HG03097 (cell line): ENCODE results near the gene NR2F6.
A peak's percentile ranks its signal among the peaks of the same experiment; 100 is the strongest.

Source experiments
- ATAC-seq: cut with Tn5 transposase; IDR thresholded peaks from one replicate; pipeline ENCODE4 v1.9.1; 2021; ENCODE audit not compliant: unreplicated experiment, low FRiP score

NR2F6 gene

DNA sequence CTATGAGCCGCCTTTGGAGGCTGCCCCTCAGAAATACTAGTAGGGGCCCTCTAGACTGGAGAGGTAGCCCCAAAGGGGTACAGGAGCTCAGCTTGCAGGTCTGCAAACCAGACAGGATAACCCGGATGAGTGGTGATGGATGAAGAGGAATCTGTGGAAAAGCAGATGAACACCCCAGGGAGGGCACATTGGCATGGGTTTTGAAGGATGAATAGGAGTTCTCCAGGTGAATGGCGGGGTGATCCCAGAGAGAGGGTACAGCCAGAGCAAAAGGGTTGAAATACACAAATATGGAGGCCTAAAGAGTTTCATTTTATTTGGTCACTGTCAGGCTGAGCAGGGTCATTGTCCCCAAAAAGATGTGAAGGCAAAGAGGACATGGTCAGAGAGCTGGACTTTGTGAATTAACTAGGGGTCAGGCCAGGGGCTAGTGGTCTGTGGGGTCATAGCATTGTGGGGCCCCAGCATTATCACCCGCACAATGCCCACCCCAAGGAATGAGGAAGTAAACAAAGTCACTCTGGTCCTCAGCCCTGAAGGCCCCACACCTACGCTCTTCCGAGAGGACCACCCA lies 4.8 kb downstream of the NR2F6 start:
- ATAC-seq: no peak

DNA sequence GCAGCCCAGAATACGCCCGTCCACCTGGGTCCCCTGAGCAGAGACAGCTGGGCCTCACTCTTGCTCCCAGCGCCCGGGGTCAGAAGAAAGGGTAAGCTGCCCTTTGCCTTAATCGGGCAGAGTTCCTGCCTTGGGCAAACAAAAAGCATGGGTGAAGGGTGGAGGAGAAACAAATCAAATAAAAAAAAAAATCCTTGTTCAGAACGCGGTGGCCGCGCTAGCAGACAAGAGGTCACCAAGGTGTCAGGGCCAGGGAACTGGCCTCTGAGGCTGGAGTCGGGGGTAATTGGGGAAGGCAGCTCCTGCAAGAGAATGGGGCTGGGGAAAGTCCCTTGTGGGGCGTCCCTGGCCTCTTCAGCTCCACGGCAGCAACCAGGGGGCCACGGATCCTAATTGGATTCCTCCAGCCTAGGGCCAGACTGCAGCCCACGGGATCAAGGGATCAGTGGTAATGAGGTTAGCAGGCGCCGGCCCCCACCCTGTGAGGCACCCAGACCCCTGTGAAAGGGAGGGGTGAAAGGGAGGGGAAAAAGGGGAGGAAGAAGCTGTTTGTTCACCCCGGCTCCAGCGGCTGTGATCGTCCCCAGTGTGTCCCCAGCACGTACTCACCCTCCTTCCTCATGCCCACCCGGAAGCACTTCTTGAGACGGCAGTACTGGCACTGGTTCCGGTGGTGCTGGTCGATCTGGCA lies 5.5 kb downstream of the NR2F6 start:
- ATAC-seq: no peak

DNA sequence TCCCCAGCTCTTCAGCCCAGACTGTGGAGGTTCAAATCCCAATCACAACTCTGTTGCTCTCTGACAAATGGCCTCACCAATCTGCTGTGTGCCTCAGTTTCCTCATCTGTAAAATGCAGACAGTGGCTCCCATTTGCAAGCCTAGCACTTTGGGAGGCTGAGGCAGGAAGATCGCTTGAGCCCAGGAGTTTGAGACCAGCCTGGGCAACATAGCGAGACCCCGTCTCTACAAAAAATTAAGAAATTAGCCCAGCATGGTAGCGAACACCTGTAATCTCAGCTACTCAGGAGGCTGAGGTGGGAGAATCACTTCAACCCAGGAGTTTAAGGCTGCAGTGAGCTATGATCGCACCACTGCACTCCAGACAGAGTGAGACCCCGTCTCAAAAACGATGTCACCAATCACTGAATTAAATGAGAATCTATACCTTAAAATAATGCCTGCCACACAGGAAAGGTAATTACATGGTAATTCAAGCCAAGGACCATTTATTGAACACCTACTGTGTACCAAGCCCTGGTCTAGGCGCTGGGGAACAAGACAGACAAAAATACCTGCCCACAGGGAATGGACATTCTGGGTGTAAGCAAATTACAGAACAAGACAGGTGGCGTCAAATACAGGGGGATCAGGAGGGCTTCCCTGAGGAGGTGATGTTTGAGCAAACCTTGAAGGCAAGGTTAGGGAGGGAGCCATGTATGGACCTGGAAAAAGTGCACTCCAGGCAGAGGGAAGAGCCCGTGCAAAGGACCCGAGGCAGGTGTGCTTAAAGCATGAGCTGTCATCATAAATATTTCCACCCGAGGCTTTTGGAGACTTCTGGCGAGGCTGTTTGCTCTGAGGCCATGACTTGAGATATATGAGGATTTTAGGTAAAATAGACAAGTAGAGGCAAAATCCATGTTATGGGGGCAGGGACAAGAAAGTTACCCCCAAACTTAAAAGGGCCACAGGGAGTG lies 7.7 kb downstream of the NR2F6 start:
- no peak for ATAC-seq

DNA sequence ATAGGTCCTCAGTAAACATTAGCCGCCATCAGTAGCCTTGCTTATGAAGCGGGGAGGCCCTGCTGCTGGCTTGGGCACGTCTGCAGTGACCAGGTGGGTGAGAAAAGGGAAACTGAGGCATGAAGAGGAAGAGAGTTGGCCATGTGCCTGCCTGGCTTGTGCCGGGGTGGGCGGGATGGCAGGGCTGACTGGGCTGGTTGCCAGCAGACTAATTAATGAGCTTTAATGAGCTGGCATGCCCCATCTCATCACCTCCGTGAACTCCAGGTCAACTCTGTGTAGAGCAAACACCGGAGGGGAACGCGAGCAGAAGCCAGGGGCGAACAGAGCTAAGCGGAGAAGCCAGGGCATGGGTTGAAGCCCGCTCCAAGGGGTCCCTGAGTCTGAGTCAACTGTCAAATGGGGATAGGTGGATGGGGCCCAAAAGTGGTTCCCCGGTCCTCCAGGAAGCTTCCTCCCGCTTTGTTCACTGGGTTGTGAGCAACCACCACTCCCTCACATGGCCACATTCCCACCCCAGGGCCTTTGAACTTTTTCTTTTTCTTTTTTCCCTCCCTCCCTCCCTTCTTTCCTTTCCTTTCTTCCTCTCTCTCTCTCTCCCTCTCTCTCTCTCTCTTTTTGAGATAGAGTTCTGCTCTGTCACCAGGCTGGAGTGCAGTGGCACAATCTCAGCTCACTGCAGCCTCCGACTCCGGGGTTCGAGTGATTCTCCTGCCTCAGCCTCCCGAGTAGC lies 8.7 kb downstream of the NR2F6 start:
- no peak for ATAC-seq

DNA sequence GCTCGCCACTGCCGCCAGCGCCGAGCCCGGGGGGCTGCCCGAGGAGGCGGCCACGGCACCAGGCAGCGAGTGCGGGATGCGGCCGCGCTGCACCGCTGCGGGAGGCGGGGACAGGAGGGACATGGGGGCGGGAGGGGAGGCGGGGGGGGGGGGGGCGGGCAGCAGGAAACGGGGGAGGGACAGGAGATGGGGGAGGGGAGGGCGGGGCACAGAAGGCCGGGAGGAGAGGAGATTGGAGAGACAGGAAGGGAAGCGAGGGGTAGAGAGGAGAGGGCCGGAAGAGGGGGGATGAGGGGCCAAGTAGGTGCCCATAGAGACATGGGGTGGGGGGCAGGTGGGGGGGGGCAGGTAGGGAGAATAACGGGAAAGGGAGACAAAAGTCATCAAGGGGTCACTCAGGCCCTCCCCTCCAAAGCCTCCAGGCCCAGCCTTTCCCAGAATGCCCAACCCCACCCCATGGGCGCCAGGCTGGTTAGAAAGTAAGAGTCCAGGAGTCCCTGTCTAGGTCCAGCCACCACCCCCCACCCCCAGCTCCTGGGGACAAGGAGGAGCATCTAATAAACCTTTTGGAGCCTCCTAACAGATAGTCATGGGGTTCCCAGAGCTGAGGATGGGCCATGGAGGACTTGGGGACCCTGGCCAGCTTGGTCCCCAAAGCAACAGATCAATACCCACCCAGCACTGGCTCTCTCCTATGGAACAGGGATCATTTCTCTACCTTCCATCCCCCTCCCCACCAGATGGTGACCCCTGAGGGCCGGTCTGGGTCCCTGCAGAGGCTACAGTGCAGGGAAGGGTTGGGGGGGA lies 9.5 kb downstream of the NR2F6 start:
- ATAC-seq: no peak

DNA sequence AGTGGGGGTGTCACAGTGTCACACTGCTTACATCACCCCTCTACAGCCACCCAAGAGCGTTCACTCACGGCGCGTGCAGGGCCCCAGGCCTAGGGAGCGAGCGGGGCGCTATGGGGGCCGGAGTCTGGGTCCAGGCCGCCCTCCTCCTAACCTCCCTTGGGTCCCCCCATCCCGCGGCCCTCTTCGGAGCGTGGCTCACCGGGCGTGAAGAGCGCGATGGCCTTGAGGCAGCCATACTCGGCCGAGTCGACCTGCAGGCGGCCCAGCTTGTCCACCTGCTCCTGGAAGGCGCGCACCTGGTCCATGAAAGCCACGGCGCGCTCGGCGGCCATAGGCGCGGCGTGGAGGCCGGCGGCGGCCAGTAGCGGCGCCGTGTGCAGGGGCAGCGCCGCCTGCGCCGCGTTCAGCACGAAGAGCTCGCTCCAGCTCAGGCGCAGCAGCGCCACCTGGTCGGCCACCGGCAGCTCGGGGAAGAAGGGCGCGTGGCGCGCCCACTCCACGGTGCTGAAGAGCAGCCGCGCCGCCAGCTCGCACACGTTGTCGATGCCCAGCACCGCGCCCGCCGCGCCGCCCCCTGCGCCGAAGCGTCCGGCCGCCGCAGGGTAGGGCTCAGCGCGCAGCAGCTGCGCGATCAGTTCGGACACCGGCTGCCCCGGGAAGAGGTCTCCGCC lies 10.3 kb downstream of the NR2F6 start:
- peak; percentile 50 for ATAC-seq

DNA sequence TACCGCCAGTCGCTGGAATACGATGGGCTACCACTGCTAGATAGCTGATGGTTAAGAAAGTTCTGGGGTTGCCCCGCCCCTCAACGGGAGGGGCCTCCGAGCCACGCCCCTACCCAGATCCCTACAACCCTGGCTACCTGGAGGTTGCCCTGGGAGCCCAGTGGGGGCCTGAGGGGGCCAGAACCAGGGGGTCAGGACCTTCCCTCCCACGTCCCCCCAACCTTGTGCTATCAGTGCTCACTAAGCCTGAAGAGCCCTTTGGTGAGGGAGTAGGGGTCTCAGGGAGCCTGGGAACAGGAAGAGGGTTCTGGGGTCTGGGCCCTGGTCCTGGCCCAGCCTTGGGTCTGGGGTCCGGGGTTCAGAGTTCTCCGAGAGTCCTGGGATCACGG lies 10.8 kb downstream of the NR2F6 start:
- ATAC-seq: peak; percentile 6

DNA sequence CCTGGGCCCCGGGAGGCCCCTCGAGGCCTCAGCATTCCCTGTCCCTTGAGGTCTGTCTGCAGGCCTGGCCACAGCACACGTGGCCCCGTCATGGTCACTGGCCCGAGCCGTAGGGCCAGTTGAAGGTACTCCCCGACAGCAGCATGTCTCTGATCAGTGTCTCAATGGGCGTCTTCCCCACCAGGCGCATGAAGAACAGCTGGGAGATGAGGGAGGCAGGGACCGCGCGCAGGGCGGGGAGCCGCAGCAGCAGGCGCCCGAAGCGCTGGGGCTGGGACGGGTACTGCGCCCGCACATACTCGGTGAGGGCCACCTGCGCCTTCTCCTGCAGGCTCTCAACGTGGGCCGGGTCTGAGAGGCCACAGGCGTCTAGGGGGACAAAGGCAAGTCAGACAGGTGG lies 13.5 kb downstream of the NR2F6 start:
- no peak for ATAC-seq

DNA sequence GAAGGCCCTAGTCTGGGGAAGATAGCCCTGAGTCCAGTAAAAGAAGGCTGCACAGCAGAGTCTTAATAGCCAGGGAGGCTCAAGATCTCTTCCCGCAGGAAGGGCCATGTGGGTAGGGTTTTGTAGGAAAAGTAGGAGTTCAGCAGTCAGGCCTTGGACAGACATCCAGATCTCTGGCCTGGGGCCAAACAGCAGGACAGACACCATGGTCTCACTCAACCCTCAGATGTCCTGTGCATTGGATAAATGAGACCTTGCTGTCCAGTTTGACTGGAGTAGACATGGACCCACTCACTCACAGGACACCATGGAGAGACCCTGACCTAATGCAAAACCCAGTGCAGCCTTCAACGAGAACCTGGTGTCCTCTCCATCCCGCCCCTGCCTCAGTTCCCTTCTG lies 15.8 kb downstream of the NR2F6 start:
- no peak for ATAC-seq

DNA sequence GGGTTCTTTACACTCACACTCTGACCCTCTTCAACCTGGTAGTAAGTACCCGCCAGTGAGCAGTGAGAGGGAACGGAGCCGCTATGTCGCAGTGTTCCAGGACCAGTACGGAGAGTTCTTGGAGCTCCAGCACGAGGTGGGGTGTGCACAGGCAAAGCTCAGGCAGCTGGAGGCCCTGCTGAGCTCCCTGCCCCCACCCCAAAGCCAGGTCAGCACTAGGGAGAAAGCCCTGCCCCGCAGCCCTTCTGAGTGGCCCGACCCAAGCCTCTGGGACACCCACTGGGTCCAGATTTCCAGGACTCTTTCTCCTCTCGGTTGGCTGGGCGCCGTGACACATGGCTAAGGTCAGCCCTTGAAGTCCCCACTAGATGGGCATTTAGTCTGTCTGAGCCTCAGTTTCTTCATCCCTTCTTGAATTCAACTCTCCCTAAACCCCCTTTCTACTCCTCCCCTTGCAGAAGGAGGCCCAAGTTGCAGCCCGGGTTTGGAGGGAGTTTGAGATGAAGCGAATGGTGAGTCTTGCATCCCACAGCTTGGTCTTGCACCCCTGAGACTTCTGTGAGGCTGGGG lies 17.8 kb downstream of the NR2F6 start:
- ATAC-seq: no peak

DNA sequence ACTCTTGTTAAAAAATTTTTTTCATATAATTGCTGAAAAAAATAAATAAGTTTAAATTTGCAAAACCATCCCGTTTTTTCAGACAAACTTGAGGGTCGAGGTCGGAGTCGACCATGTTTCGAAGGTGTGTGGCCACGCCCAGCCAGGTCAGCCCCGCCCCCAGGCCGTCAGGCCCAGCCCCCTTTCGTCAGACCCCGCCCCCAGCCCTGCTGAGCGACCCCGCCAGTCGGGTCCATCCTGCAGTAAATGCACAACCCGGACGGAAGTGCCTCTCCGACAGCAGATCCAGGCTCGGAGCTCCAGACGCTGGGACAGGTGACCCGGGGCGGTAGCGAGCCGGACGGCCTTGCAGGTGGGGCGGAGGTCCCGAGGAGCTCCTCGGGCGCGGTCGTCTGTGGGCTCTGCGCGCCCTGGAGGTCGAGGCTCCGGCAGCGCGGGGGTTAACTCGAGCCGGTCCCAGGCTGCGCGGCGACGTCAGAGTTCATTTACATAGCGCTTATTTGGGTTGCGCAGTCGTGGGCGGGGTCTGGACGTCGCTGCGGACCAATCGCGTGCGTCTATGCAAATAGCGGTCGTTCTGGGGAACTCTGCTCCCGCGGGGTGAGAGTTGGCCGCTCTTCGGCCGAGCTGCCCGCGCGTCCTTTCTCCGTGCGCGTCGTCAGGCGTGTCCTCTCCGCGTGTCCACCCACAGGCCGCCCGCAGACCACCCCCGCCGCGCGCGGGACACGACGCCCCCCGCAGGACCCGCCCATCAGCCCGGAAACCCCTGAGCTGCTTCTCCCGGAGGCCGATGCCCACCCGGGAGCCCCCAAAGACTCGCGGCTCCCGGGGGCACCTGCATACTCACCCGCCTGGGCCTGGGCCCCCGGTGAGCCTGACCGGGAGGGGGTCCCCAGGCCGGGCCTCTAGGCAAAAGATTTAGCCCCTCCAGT lies 19.5 kb downstream of the NR2F6 start, which contains the start of gene OCEL1:
OCEL1 (plus strand) TSS at position 225 of the 932 bp plus-strand sequence; CDS start at position 247, 22 bp downstream.
- peak; percentile 86 for ATAC-seq

DNA sequence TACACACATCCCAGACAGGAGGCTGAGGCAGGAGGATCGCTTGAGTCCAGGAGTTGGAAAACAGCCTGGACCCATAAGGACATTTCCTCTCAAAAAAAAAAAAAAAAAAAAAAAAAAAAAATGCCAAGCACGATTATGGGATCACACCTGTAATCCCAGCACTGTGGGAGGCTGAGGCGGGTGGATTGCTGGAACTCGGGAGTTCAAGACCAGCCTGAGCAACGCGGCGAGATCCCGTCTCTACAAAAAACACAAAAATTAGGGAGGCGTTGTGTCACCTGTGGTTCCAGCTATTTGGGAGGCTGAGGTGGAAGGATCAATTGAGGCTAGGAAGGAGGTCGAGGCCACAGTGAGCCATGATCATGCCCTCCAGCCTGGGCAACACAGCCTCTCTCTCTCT lies 20.7 kb downstream of the NR2F6 start:
- no peak for ATAC-seq

DNA sequence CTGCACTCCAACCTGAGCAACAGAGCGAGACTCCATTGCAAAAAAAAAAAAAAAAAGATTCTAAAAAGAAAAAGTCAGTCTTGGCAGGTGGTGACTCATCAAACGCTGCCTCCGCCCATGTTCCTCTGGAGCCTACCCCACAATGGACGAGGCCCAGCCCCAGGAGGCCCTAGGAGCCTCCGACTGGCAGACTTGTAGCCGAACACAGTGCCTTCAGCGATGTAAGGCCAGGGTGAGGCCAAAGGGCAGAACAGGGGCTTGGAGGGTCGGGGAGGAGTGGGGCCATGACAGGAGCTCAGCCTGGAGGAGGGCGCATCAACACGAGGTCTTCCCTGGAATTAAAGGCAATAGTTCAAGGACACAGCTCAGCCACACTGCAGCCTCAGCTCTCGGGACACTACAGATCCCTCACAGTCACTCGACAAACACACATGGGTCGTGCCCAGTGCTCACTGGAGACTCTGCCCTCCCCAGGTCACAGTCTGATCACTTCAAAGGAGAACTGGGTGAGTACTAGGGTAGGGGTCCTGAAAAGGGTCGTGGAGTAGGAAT lies 25.4 kb downstream of the NR2F6 start:
- no peak for ATAC-seq

DNA sequence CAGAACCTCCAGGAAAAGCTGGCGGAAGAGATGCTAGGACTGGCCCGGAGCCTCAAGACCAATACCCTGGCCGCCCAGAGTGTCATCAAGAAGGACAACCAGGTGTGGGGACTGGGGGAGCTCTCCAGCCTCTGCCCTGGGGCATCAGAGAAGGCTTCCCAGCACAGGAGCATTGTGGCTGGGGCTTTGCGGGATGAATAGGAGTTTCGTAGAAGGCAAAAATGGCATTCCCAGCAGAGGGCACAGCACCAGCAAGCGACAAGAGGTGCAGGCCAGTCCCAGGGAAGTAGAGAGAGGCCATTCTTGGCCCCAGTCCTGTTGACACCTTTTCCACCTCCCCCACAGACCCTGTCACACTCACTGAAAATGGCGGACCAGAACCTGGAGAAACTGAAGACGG lies 26.4 kb downstream of the NR2F6 start:
- ATAC-seq: no peak

DNA sequence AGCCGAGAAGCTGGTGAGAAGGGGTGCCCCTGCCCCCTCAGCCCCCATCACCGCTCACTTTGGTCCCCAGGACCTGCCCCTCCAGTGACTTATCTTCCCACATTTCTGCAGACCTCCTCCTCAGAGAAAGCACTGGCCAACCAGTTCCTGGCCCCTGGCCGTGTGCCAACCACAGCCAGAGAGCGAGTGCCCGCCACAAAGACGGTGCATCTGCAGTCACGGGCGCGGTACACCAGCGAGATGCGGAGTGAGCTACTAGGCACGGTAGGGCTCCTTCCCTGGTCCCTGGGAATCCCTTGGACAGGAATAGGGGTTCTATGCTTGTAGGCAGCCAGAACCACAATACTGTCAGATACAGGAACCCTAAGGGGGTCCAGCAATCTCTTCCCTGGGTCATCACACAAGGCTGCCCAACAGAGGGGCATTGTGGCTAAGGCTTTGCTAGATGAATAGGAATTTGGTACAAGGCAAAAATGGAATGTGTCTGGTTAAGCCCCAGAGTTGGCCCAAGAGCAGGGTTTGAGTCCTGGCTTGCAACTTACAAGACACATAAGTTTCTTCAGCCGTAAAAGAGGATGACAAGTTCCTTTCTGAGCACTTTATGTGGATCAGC lies 29.6 kb downstream of the NR2F6 start:
- no peak for ATAC-seq

DNA sequence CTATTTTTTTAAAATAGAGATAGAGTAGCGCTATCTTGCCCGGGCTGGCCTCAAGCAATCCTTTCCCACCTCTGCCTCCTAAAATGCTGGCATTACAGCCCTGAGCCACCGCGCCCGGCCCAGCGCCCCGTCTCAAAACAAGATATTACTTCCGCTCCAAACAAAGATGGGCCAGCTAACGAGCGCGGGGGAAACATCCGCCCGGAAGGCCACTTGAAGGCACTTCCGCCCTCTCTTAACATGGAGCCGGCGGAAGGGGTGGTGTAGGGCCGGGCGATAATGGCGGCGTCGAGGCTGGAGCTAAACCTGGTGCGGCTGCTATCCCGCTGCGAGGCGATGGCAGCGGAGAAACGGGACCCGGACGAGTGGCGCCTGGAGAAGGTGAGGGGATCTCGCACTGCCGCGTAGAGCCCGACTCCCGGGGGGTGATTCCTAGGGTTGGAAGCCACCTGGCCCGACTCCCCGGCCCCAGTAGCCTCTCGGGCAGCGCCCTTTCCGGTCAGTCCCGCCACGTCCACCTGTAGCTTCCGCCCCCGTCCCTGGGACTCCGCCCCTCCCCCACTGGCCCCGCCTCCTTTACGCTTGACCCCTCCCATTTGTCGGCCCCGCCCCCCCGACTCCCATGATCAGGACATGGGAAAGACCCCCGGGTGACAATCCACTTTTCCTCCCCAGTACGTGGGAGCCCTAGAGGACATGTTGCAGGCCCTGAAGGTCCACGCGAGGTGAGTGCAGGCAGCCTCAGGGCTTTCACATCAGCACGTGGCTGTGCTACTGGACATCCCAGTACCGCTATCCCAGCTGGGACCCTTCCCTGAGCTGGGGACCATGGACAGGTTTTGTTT lies 30.4 kb downstream of the NR2F6 start, which contains the start of gene USE1:
USE1 (plus strand) TSS at position 231 of the 845 bp plus-strand sequence; CDS start at position 280, 49 bp downstream.
- ATAC-seq: peak; percentile 59
